HepG2 (cell line): ENCODE measurements around the gene MRI1. TPM values are rescaled to one million over a fixed set of nuclear protein-coding genes. Genes with fewer than 3 reads are reported as not detected.

Experiments
- ATAC-seq: fragments of 200-7000 bp; cut with Tn5 transposase; 3 replicates; pipeline ENCODE4 v1.9.1; 2020; ENCODE audit warnings: mild to moderate bottlenecking, moderate library complexity
- BruUV-seq: library from RNA; stranded (reverse); fragments of 400-500 nt; replicated peaks from 2 replicates; lab custom pipeline; 2021; lab: Mats Ljungman, UMichigan
- CTCF ChIA-PET: fragments of 300-600 bp; formaldehyde crosslinking; extraction: SDS; loops from one replicate; lab custom pipeline; 2021; ENCODE audit warnings: low total read pairs, inconsistent platforms, low intra/inter-chr PET ratio; lab: Yijun Ruan, JAX
- POLR2A ChIA-PET: fragments of 350-600 bp; sonication (Branson Sonifier 250); formaldehyde crosslinking; loops from one replicate; lab custom pipeline; 2020; ENCODE audit warnings: antibody characterized with exemption, inconsistent platforms; lab: Yijun Ruan, JAX
- DNase-seq: peaks from one replicate; pipeline ENCODE4 v3.0.0-alpha.2; 2015; ENCODE audit warnings: low spot score
- FAIRE-seq: peaks from 3 replicates; lab custom pipeline; 2011; peaks lifted over from hg19 to GRCh38; lab: Jason Lieb, UNC
- H2AFZ ChIP-seq: one replicate; pipeline ENCODE4 v1.6.1; 2011; ENCODE audit warnings: low read length, inconsistent platforms
- H3K27ac ChIP-seq: fragments of 300-600 bp; 3 replicates; pipeline ENCODE4 v1.8.0; 2011; ENCODE audit warnings: mixed run types, mild to moderate bottlenecking, mixed read lengths, low read length, inconsistent platforms; ENCODE audit not compliant: insufficient read depth; ENCODE audit errors: extremely low read length
- H3K27me3 ChIP-seq, 2 experiments: fragments of 200-600 bp in 1 of 2; 2 replicates in 1 of 2; 3 replicates in 1 of 2; pipeline versions ENCODE4 v1.6.0 to v1.8.0; 2011; ENCODE audit warnings: low read length in 2 of 2, mild to moderate bottlenecking in 2 of 2, moderate library complexity in 2 of 2, inconsistent platforms in 1 of 2; ENCODE audit not compliant: insufficient read depth in 2 of 2, control insufficient read depth in 1 of 2
- H3K36me3 ChIP-seq, 2 experiments: fragments of 200-600 bp in 1 of 2; replicated peaks in 1 of 2; 2 replicates in 1 of 2; 3 replicates in 1 of 2; pipeline versions ENCODE4 v1.5.1 to v1.8.0; 2011; ENCODE audit warnings: low read length in 2 of 2, inconsistent platforms in 1 of 2; ENCODE audit not compliant: insufficient read depth in 2 of 2, control insufficient read depth in 1 of 2
- H3K4me1 ChIP-seq: 2 replicates; pipeline ENCODE4 v1.5.1; 2012; ENCODE audit warnings: low read length, inconsistent platforms; ENCODE audit not compliant: insufficient read depth
- H3K4me2 ChIP-seq: 2 replicates; pipeline ENCODE4 v1.6.0; 2011; ENCODE audit warnings: low read depth, low read length, inconsistent platforms
- H3K4me3 ChIP-seq, 3 experiments: fragments of 200-600 bp in 1 of 3; sonication (generic), shearing (Covaris generic) in 1 of 3; replicated peaks in 1 of 3; 2 replicates each; pipeline ENCODE4 v1.5.1; 2011 to 2016; ENCODE audit warnings: low read length in 3 of 3, inconsistent platforms in 2 of 3, low read depth in 2 of 3, mild to moderate bottlenecking in 2 of 3, control low read depth in 1 of 3, mixed read lengths in 1 of 3; ENCODE audit not compliant: insufficient read depth in 1 of 3
- H3K79me2 ChIP-seq: one replicate; pipeline ENCODE4 v1.6.1; 2011; ENCODE audit warnings: low read length, inconsistent platforms; ENCODE audit not compliant: insufficient read depth
- H3K9ac ChIP-seq: 2 replicates; pipeline ENCODE4 v1.6.0; 2011; ENCODE audit warnings: mild to moderate bottlenecking, low read depth, low read length, inconsistent platforms; ENCODE audit not compliant: insufficient read depth
- H3K9me3 ChIP-seq: 2 replicates; pipeline ENCODE4 v1.5.1; 2012; ENCODE audit warnings: mild to moderate bottlenecking, low read length
- H4K20me1 ChIP-seq: 2 replicates; pipeline ENCODE4 v1.6.0; 2011; ENCODE audit warnings: inconsistent platforms, mild to moderate bottlenecking, low read length, moderate library complexity; ENCODE audit not compliant: insufficient read depth
- FOXJ3 ChIP-seq: sonication (generic); formaldehyde crosslinking; IDR thresholded peaks from 2 replicates; pipeline ENCODE4 v1.4.0; 2020; ENCODE audit warnings: missing genetic modification reagents, mild to moderate bottlenecking, borderline replicate concordance
- MAFF ChIP-seq: IDR thresholded peaks from 2 replicates; pipeline ENCODE4 v1.6.1; 2011; ENCODE audit warnings: low read depth, low read length, improper control_type of control experiment
- MYC ChIP-seq: sonication (generic); formaldehyde crosslinking; IDR thresholded peaks from 2 replicates; pipeline ENCODE4 v1.9.0; 2021; ENCODE audit warnings: missing genetic modification reagents, borderline replicate concordance
- NR1H2 ChIP-seq: sonication (generic); formaldehyde crosslinking; IDR thresholded peaks from 2 replicates; pipeline ENCODE4 v1.8.1; 2022; ENCODE audit warnings: low read depth, missing genetic modification reagents, borderline replicate concordance
- REPIN1 ChIP-seq: sonication (generic); formaldehyde crosslinking; IDR thresholded peaks from 2 replicates; pipeline ENCODE4 v1.8.0; 2022; ENCODE audit warnings: missing genetic modification reagents, low read depth, mild to moderate bottlenecking, borderline replicate concordance
- SMAD9 ChIP-seq: sonication (generic); formaldehyde crosslinking; IDR thresholded peaks from 2 replicates; pipeline ENCODE4 v1.5.1; 2020; ENCODE audit warnings: mild to moderate bottlenecking, missing genetic modification reagents
- U2AF2 ChIP-seq: fragments of 200-400 bp; formaldehyde crosslinking; IDR thresholded peaks from 2 replicates; pipeline ENCODE4 v1.6.1; 2017; ENCODE audit warnings: low read depth, mild to moderate bottlenecking, low read length
- ZBTB4 ChIP-seq: sonication (generic); formaldehyde crosslinking; IDR thresholded peaks from 2 replicates; pipeline ENCODE4 v1.4.0; 2020; ENCODE audit warnings: missing genetic modification reagents, mild to moderate bottlenecking, borderline replicate concordance
- ZKSCAN8 ChIP-seq: IDR thresholded peaks from 2 replicates; pipeline ENCODE4 v1.6.1; 2016; ENCODE audit warnings: borderline replicate concordance, missing genetic modification reagents, missing compliant biosample characterization
- ZNF207 ChIP-seq: fragments of 450-650 bp; IDR thresholded peaks from 2 replicates; pipeline ENCODE4 v1.6.1; 2016; ENCODE audit warnings: antibody characterized with exemption, borderline replicate concordance
- ZNF260 ChIP-seq: sonication (generic); formaldehyde crosslinking; IDR thresholded peaks from 2 replicates; pipeline ENCODE4 v1.4.0; 2020; ENCODE audit warnings: missing genetic modification reagents, low read depth, mild to moderate bottlenecking, borderline replicate concordance
- ZNF724P ChIP-seq: sonication (generic); formaldehyde crosslinking; IDR thresholded peaks from 2 replicates; pipeline ENCODE4 v1.8.0; 2022; ENCODE audit warnings: missing genetic modification reagents, borderline replicate concordance
- WGBS: methylation state at CpG from one replicate; pipeline ENCODE4 v1.1.6; 2017; ENCODE audit warnings: low lambda C conversion rate; 5-methylcytosine and 5-hydroxymethylcytosine counted together
- in situ Hi-C: cut with HindIII; loops from 2 replicates; pipeline ENCODE4 v1.10.0; 2017; ENCODE audit warnings: low pct_unique_long_range_greater_than_20kb; ENCODE audit not compliant: extremely low pct_ligation_motif_present
- intact Hi-C: fragments of 100-400 bp; cut with micrococcal nuclease; formaldehyde crosslinking; loops from one replicate; pipeline ENCODE4 v1.10.0; 2022; ENCODE audit not compliant: unreplicated experiment
- polyA plus RNA-seq, 8 experiments: library from polyadenylated mRNA; depleted of rRNA in 3 of 8; stranded (reverse) in 7 of 8; unstranded in 1 of 8; fragments of >200 nt; fragmentation: Illumina TruSeq in 4 of 8; extraction: Trizol in 4 of 8; gene quantifications; 2 replicates each; pipeline versions ENCODE4 v1.2.1 to v1.2.3, GENCODE V29; 2011 to 2016; ENCODE audit warnings: low read depth in 4 of 8, missing spikeins in 1 of 8, mixed read lengths in 1 of 8; ENCODE audit not compliant: insufficient read depth in 1 of 8
- total RNA-seq, 5 experiments: library from RNA; depleted of rRNA; stranded (reverse); fragments of >200 nt; fragmentation: Illumina TruSeq; extraction: Trizol; gene quantifications; 2 replicates each; pipeline ENCODE4 v1.2.3, GENCODE V29; 2016; ENCODE audit warnings: low read depth in 1 of 5

MRI1 gene
- total and polyA plus RNA-seq, 2 of the 13 experiments (the other 11 are each of a cell fraction or from before 2014, with no cell fraction given): 20.1 to 20.6 TPM

- TF ChIP-seq ZNF260 (CRISPR knock-in tag) (no peak), ZKSCAN8 (no peak), ZNF724P (CRISPR knock-in tag) (no peak), REPIN1 (no peak), ZBTB4 (CRISPR knock-in tag) (no peak), MYC (CRISPR knock-in tag) (no peak), NR1H2 (CRISPR knock-in tag) (no peak), U2AF2 (no peak), FOXJ3 (no peak), MAFF (no peak), ZNF207 (no peak), SMAD9 (CRISPR knock-in tag) (no peak)
- TF ChIP-seq, all 625 proteins: peak for 0
- in situ Hi-C loops (no loop called here), intact Hi-C loops (no loop called here)
- 38% methylated on average over 8 of the region's 8 CpGs for WGBS
- ATAC-seq: no peak
- Histone ChIP-seq H3K4me3 (no peak overlapping the region), H3K4me2 (no peak overlapping the region), H3K9me3 (no peaks in the 10 kb centered on the region), H3K27ac (no peak overlapping the region), H3K27me3 (0 out of 5 replicates have a peak, but pooled peaks cover 0 to 2% of the 10 kb centered on the region in 2 experiments), H3K4me1 (peaks cover 29% of the 10 kb centered on the region), H3K79me2 (no peaks in the 10 kb centered on the region), H3K36me3 (no peaks in the 10 kb centered on the region), H3K9ac (no peak overlapping the region), H4K20me1 (no peaks in the 10 kb centered on the region), H2AFZ (no peak overlapping the region)
- DNase-seq: no peak
- ChIA-PET CTCF (interaction anchor here (0.9 kb wide), 1 partner anchor 73 kb away, joined by 4 read pairs; no protein-coding TSS in a partner anchor), POLR2A (interaction anchor here (0.6 to 1.4 kb wide), 2 partner anchors 10 to 709 kb away, joined by 3 read pairs; no protein-coding TSS in a partner anchor)
- no peak for FAIRE-seq
- no TSS peak for BruUV-seq
Observed at GRCh38 chr19:13788991-13789390, 24.7 kb downstream of the MRI1 start.
